Measurements from ENCODE around the gene RHBDF1.

- TF ChIP-seq, protein P1, sequence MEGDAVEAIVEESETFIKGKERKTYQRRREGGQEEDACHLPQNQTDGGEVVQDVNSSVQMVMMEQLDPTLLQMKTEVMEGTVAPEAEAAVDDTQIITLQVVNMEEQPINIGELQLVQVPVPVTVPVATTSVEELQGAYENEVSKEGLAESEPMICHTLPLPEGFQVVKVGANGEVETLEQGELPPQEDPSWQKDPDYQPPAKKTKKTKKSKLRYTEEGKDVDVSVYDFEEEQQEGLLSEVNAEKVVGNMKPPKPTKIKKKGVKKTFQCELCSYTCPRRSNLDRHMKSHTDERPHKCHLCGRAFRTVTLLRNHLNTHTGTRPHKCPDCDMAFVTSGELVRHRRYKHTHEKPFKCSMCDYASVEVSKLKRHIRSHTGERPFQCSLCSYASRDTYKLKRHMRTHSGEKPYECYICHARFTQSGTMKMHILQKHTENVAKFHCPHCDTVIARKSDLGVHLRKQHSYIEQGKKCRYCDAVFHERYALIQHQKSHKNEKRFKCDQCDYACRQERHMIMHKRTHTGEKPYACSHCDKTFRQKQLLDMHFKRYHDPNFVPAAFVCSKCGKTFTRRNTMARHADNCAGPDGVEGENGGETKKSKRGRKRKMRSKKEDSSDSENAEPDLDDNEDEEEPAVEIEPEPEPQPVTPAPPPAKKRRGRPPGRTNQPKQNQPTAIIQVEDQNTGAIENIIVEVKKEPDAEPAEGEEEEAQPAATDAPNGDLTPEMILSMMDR (conservative IDR thresholded peaks at IDR 0.05; ENCODE audit: low read depth in 2 of 2): no peak
- TF ChIP-seq POLR2AphosphoS5 (IDR thresholded peaks at IDR 0.05; ENCODE audit: low read depth) (no peak), EZH2 (IDR thresholded peaks at IDR 0.05; ENCODE audit: low read depth, unreplicated experiment) (no peak)
These were observed 28.6 kb upstream of the RHBDF1 start for GRCh38 chr16:100989-101388.

Data from GM23338 (cell line).